RCC 7860 (cell line): ENCODE results near the gene CCT2.
"Not testable (repeated sequence)": the region's sequence is repeated elsewhere in the genome, so short reads cannot be mapped to it uniquely, and the experiment has no call there.

Experiments used
- DNase-seq: peaks from one replicate; pipeline ENCODE4 v3.0.0-alpha.2; 2015; ENCODE audit warnings: low spot score
- FAIRE-seq: peaks from 2 replicates; lab custom pipeline; 2012; peaks lifted over from hg19 to GRCh38; lab: Jason Lieb, UNC

The CCT2 gene

DNA sequence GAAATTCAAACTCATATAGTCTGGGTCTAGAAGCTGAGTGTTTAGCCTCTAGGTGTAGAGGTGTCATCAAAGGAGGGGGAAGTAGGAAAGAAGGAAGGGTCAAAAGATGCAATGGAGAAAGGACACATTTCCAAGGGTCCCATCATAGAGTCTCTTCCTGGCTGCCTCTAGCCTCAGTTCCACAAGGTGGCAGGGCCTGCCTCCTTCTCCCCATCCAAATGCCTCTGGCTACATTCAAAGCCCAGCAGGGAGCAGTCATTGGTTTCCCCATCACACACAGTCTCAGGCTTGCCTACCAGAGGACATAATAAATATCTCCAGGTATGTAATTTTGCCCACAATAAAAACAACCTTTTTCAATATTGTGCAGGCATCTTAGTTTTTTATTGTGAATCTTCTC is 2.1 kb upstream of the CCT2 start:
- no peak for DNase-seq
- FAIRE-seq: no peak

GRCh38 chr12:69588527-69588926 is 3.3 kb downstream of the CCT2 start:
- DNase-seq: no peak
- no peak for FAIRE-seq

DNA sequence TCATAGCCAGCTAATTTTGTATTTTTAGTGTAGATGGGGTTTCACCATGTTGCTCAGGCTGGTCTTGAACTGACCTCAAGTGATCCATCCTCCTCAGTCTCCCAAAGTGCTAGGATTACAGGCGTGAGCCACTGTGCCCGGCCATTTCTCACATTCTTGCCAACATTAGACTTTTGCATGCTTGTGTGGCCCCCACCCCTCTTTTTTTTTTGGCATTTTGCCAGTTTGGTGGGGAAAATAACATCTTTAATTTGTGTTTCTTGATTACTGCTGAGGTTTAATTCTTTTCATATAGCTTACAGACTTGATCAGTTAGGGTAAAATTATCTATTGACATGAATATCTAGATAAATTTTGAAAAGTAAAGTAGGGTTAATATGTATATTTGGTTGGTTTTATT is 3.8 kb downstream of the CCT2 start:
- no peak for DNase-seq
- no peak for FAIRE-seq

GRCh38 chr12:69595689-69596088 is 10.4 kb downstream of the CCT2 start:
- no peak for DNase-seq
- FAIRE-seq: no peak

DNA sequence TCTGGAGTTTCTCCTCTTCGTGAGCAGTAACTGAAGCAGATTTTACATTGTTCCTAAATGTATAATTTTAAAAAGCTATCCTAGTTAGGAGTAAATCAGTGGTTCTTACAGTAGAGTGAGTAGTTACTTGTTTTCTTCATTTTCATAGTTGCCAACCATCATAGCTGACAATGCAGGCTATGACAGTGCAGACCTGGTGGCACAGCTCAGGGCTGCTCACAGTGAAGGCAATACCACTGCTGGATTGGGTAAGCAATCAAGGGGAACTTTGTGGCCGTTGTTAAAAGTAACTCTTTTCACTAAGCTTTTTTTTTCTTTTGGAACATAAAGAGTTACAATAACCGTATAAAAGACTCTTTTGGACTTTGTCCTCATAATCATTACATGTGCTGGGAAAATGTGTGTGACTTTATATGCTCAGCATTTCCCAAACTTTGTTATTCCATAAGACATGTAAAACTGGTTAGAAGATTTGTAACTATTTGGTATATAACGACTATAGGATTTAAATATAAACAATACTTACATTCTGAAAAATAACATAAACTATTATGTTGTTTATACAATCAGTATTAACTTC is 13.0 kb downstream of the CCT2 start:
- no peak for DNase-seq

GRCh38 chr12:69600804-69601203 is 15.5 kb downstream of the CCT2 start:
- FAIRE-seq (no peak), DNase-seq (no peak)

More for the DNA sequence above, 13.0 kb downstream of the CCT2 start:
- FAIRE-seq: no peak

DNA sequence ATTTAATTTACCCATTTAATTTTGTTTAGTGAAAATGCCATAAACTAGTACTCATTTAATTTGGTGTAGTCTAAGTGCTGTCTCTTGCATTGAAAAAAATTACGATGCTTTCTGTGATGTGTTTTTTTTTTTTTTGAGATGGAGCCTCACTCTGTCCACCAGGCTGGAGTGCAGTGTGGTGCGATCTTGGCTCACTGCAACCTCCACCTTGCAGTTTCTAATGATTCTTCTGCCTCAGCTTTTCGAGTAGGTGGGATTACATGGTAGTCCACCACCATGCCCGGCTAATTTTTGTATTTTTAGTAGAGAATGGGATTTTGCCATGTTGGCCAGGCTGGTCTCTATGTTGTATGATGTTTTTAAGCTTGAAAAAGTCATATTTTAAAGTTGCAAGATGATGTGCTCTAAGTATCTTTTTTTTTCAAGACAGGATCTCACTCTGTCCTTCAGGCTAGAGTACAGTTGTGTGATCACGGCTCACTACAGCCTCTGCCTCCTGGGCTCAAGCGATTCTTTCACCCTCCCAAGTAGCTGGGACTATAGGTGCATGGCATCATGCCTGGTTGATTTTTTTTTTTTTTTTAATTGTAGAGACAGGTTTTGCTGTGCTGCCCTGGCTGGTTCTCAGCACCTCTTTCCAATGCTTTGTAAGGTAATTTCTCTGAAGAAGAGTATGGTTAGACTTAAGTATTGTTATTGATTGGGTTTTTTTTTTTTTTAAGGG is 16.9 kb downstream of the CCT2 start:
- FAIRE-seq (no peak), DNase-seq (no peak)

DNA sequence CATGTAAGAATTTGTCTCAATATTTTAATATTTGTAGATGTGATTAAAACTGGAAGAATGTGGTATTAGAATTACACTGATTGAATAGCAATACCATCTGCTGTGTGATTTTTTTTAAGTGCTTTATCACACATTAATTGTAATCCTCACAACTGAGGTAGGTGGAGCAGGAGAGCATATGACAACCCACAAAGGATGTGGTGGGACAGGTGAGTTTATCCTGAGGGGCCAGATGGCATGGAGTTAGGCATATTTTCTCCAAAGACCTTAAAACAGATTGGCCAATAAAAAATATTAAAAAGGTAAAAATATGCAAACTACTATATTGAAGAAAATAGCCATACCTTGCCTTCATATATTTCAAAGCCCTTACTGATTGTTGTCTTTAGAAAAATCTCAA is 17.7 kb downstream of the CCT2 start:
- FAIRE-seq: no peak
- DNase-seq: no peak

GRCh38 chr12:69603556-69603955 is 18.3 kb downstream of the CCT2 start:
- DNase-seq, FAIRE-seq: not testable (repeated sequence)

DNA sequence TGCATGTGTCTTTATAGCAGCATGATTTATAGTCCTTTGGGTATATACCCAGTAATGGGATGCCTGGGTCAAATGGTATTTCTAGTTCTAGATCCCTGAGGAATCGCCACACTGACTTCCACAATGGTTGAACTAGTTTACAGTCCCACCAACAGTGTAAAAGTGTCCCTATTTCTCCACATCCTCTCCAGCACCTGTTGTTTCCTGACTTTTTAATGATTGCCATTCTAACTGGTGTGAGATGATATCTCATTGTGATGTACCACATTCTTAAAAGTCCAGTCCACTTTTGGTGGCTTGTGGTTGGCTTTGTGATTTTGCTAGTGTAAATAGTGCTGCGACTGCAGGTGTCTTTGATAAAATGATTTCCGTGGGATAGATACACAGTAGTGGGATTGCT is 19.0 kb downstream of the CCT2 start:
- not testable (repeated sequence) for DNase-seq, FAIRE-seq

DNA sequence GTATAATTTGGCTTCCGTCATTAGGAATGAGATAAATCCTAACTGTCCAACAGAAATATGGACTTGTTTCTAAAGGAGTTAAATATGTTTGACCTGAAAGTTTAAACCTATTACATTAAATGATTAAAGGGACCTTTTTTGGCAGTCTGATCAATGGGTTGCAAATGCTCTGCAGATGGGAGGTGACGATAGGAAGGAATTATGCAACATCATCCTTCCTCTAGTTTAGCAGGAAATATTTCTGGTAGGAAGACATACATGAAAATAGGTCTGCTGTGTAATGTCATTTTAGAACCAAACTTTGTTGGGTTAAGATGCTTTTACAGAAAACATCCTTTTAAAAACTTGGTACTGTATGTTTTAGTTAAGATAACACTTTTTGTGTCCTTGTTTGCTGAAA is 22.9 kb downstream of the CCT2 start:
- FAIRE-seq: no peak

DNA sequence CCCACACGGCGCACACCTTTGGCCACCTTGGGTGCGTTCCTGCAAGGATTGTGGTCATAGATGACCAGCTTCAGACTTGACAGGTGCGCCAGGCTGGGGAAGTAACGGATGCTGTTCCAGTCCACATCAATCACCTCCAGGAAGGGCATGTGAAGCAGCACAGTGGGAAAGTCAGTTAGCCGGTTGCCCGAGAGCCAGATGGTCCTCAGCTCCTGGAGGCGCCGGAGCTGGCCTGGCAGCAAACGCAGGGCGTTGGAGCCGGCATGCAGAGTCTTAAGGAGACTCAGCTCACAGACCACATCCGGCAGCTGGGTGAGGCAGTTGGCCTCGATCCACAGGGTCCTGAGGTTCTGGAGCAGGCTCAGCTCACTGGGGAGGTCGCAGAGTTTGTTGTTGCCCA is 24.9 kb downstream of the CCT2 start:
- no peak for DNase-seq
- FAIRE-seq: no peak

More for the DNA sequence above, 22.9 kb downstream of the CCT2 start:
- no peak for DNase-seq

- no peak for FAIRE-seq
- no peak for DNase-seq
Measured at GRCh38 chr12:69610729-69611128, 25.5 kb downstream of the CCT2 start, which contains the start of gene LRRC10. TSS of gene LRRC10 (minus strand) at chr12:69610907. CDS start at chr12:69610838, 69 bp downstream.

- FAIRE-seq: no peak
- DNase-seq: no peak
Measured at GRCh38 chr12:69613351-69613750, 28.1 kb downstream of the CCT2 start.

DNA sequence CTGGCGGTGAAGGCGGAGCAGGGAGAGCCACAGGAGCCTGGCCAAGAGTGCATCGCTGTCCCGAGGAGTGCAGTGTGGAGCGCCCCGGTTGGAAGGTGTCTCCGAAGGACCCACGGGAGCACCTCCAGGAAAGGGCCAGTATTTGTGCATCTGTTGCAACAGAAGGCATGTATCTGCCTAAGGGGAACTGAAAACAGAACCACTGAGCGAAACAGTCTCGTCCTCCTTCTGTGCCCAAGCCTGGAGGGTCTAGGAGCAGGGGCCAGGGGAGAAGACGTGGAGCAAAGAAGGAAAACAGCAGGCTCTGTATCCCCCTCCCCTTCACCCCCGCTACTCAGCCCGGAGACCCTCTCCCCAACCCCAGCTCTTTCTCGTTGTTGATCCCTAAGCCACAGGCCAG is 30.8 kb downstream of the CCT2 start:
- no peak for FAIRE-seq

DNA sequence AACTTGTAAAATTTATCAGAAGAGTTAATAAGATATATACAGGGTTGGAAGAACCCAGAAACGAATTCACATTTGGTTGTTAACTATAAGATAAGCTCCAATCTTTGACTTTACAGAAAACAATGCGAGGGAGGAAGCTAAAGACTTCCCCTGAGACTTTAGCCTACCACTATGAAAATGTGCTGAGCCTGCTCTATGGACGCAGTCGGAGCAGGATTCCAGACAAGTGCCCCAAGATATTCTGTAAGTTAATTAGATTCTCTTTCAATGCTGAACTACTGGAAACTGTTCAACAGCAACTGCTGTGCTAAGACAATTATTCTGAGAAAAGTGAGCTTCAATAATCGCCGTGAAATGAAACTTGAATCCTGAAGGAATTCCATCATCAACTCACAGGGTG is 33.8 kb downstream of the CCT2 start:
- DNase-seq: no peak
- FAIRE-seq: no peak

More for the DNA sequence above, 30.8 kb downstream of the CCT2 start:
- no peak for DNase-seq

DNA sequence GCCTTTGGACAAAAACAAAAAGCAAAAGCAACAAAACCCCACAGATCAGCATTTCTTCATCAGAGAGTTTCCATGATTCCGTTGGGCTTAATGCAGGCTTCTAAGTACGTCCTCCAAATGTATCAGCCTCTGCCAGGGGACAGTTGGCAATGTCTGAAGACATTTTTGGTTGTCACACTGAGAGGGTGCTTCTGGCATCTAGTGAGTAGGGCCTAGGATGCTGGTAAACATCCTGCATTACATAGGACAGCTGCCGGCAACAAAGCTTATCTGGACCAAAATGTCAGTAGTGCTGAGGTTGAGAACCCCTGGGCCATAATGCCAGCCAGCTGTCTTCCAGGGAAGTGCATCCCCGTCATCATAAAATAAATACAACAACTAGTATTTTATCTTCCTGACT is 34.8 kb downstream of the CCT2 start:
- DNase-seq (no peak), FAIRE-seq (no peak)

- DNase-seq: no peak
- FAIRE-seq: no peak
Measured at GRCh38 chr12:69620921-69621320, 35.7 kb downstream of the CCT2 start.

DNA sequence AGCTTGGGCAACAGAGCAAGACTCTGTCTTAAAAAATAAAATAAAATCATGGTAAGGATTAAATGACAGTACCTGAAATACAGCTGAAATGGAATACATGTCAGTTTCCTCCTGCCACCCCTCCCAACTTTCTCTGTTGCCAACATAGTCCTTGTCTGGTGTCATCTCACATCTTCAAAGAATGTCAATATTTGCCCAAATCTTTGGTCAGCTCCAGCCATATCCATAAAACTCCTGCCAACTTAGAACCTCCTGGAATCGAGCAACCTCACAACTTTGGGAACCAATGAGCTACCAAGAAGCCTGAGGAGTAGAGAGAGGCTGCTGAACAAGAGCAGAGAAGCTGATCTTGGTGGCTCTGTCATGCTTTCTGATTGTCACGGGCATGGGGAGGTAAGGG is 36.3 kb downstream of the CCT2 start:
- no peak for FAIRE-seq
- no peak for DNase-seq

DNA sequence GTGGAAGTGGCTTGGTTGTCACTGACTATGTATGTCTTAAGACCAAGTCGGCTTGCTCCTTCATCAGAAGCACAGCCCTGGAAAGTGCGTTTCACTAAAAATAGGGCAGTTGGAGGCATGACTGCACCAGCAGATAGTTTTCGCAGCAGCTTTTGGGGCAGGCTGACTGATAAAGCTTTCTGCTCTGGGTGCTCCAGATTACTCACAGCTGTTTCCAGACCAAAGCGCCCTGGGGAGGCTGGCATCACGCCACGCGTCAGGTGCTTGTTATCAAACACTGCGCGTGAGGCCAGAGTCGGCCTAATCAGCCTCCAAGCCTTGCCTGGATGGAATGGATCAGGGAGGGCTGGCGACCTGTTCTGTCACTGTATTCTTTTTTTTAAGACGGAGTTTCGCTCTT is 38.7 kb downstream of the CCT2 start:
- FAIRE-seq (no peak), DNase-seq (no peak)

DNA sequence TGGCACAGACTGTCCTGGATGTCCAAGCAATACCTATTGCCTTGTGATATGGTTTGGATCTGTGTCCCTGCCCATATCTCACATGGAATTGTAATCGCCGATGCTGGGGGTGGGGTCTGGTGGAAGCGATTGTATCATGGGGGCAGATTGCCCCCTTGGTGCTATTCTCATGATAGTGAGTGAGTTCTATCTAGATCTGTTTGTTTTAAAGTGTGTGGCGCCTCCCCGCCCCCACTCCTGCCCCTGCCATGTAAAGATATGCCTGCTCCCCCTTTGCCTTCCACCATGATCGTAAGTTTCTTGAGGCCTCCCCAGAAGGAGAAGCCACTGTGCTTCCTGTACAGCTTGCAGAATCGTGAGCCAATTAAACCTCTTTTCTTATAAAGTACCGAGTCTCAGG is 42.2 kb downstream of the CCT2 start:
- no peak for FAIRE-seq
- DNase-seq: no peak

- no peak for FAIRE-seq
Measured at GRCh38 chr12:69630191-69630590, 44.9 kb downstream of the CCT2 start.

GRCh38 chr12:69633061-69633460 is 47.8 kb downstream of the CCT2 start:
- no peak for FAIRE-seq

More at GRCh38 chr12:69630191-69630590, 44.9 kb downstream of the CCT2 start:
- no peak for DNase-seq

More at GRCh38 chr12:69633061-69633460, 47.8 kb downstream of the CCT2 start:
- no peak for DNase-seq
